A549 (cell line): ENCODE data around the gene CHD1.

ENCODE experiments used
- BHLHE40 ChIP-seq: IDR thresholded peaks from 2 replicates; pipeline ENCODE4 v1.6.1; 2012; ENCODE audit warnings: low read depth, low read length, inconsistent platforms
- CEBPB ChIP-seq, 2 experiments: fragments of >200 bp in 1 of 2; sonication (Bioruptor Twin) in 1 of 2; formaldehyde crosslinking in 1 of 2; IDR thresholded peaks; 2 replicates each; pipeline ENCODE4 v1.6.1; 2012 to 2016
- CHD2 ChIP-seq: fragments of 150-350 bp; IDR thresholded peaks from 2 replicates; pipeline ENCODE4 v1.6.1; 2014; ENCODE audit warnings: low read length; ENCODE audit not compliant: partially characterized antibody
- CHD4 ChIP-seq: fragments of 200-600 bp; sonication (generic); IDR thresholded peaks from 2 replicates; pipeline ENCODE4 v1.6.1; 2016; ENCODE audit warnings: antibody characterized with exemption, mild to moderate bottlenecking, borderline replicate concordance
- CTCF ChIP-seq: fragments of >200 bp; sonication (Bioruptor Twin); formaldehyde crosslinking; IDR thresholded peaks from 3 replicates; pipeline ENCODE4 v1.5.1; 2016
- EP300 ChIP-seq, 2 experiments: fragments of >200 bp; sonication (Bioruptor Twin); formaldehyde crosslinking; IDR thresholded peaks; 2 replicates in 1 of 2; 3 replicates in 1 of 2; pipeline ENCODE4 v1.6.1; 2016 to 2017
- HDAC2 ChIP-seq: fragments of 200-600 bp; sonication (generic); IDR thresholded peaks from 2 replicates; pipeline ENCODE4 v1.6.1; 2016
- MAFK ChIP-seq: fragments of 450-650 bp; IDR thresholded peaks from 2 replicates; pipeline ENCODE4 v1.6.1; 2014; ENCODE audit not compliant: partially characterized antibody
- MAZ ChIP-seq: fragments of 150-350 bp; IDR thresholded peaks from 2 replicates; pipeline ENCODE4 v1.6.1; 2014; ENCODE audit warnings: antibody characterized with exemption, low read depth, low read length, borderline replicate concordance
- POLR2A ChIP-seq: IDR thresholded peaks from 2 replicates; pipeline ENCODE4 v1.6.1; 2012; ENCODE audit warnings: mild to moderate bottlenecking, low read length
- SREBF2 ChIP-seq: fragments of 450-650 bp; IDR thresholded peaks from 2 replicates; pipeline ENCODE4 v1.6.1; 2014; ENCODE audit warnings: mild to moderate bottlenecking, moderate library complexity
- ZC3H11A ChIP-seq: fragments of 450-650 bp; IDR thresholded peaks from 2 replicates; pipeline ENCODE4 v1.6.1; 2014; ENCODE audit warnings: antibody characterized with exemption, mild to moderate bottlenecking
- TF ChIP-seq, protein P1 (sequence below): fragments of 150-350 bp; IDR thresholded peaks from 2 replicates; pipeline ENCODE4 v1.6.1; 2014; ENCODE audit warnings: low read depth, mild to moderate bottlenecking, low read length

- TF ChIP-seq, protein P1, sequence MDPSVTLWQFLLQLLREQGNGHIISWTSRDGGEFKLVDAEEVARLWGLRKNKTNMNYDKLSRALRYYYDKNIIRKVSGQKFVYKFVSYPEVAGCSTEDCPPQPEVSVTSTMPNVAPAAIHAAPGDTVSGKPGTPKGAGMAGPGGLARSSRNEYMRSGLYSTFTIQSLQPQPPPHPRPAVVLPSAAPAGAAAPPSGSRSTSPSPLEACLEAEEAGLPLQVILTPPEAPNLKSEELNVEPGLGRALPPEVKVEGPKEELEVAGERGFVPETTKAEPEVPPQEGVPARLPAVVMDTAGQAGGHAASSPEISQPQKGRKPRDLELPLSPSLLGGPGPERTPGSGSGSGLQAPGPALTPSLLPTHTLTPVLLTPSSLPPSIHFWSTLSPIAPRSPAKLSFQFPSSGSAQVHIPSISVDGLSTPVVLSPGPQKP: no peak
- no peak for TF ChIP-seq CTCF
- TF ChIP-seq POLR2A: no peak
- no peak for TF ChIP-seq MAFK
- no peak for TF ChIP-seq CHD4
- TF ChIP-seq EP300 (IDR thresholded peaks at IDR 0.05): no peak
- TF ChIP-seq MAZ: no peak
- no peak for TF ChIP-seq CEBPB (IDR thresholded peaks at IDR 0.05)
- TF ChIP-seq ZC3H11A: no peak
- TF ChIP-seq CHD2: no peak
- no peak for TF ChIP-seq HDAC2
- no peak for TF ChIP-seq SREBF2
- TF ChIP-seq BHLHE40: no peak
Observed at GRCh38 chr5:98872674-98873073, 56.1 kb downstream of the CHD1 start.
